Hepatocyte (in vitro differentiated cells): ENCODE results near the gene CENPU. TPM values are rescaled to one million over a fixed set of nuclear protein-coding genes. Genes with fewer than 3 reads are reported as not detected.
"Not testable (repeated sequence)": the region's sequence is repeated elsewhere in the genome, so short reads cannot be mapped to it uniquely, and the experiment has no call there.

ENCODE experiments used
- DNase-seq: peaks from one replicate; pipeline ENCODE4 v3.0.0-alpha.2; 2016; ENCODE audit warnings: low spot score
- H2AFZ ChIP-seq: fragments of 200-600 bp; sonication (generic); 2 replicates; pipeline ENCODE4 v1.6.0; 2016; ENCODE audit warnings: antibody characterized with exemption, mild to moderate bottlenecking
- H3K27ac ChIP-seq: fragments of 200-600 bp; sonication (generic); 2 replicates; pipeline ENCODE4 v1.5.1; 2016; ENCODE audit warnings: mild to moderate bottlenecking
- H3K27me3 ChIP-seq: fragments of 200-600 bp; sonication (generic); 2 replicates; pipeline ENCODE4 v1.6.1; 2016
- H3K36me3 ChIP-seq: fragments of 200-600 bp; sonication (generic); replicated peaks from 2 replicates; pipeline ENCODE4 v1.5.1; 2016; ENCODE audit warnings: low read depth; ENCODE audit not compliant: insufficient read depth
- H3K4me1 ChIP-seq: fragments of 200-600 bp; sonication (generic); 2 replicates; pipeline ENCODE4 v1.5.1; 2016; ENCODE audit warnings: mild to moderate bottlenecking, moderate library complexity; ENCODE audit not compliant: insufficient read depth
- H3K4me2 ChIP-seq: fragments of 200-600 bp; sonication (generic); 2 replicates; pipeline ENCODE4 v1.6.0; 2016
- H3K4me3 ChIP-seq: fragments of 200-600 bp; sonication (generic); 2 replicates; pipeline ENCODE4 v1.5.1; 2016; ENCODE audit warnings: mild to moderate bottlenecking
- H3K79me2 ChIP-seq: fragments of 200-600 bp; sonication (generic); 2 replicates; pipeline ENCODE4 v1.6.0; 2017; ENCODE audit warnings: mild to moderate bottlenecking
- H3K9me2 ChIP-seq: fragments of 200-600 bp; sonication (generic); replicated peaks from 2 replicates; pipeline ENCODE4 v1.6.0; 2017; ENCODE audit warnings: mild to moderate bottlenecking; ENCODE audit not compliant: insufficient read depth
- H3K9me3 ChIP-seq: fragments of 200-600 bp; sonication (generic); 2 replicates; pipeline ENCODE4 v1.5.1; 2016; ENCODE audit warnings: low read depth, mild to moderate bottlenecking
- H4K20me1 ChIP-seq: fragments of 200-600 bp; sonication (generic); 2 replicates; pipeline ENCODE4 v1.6.0; 2016; ENCODE audit warnings: mild to moderate bottlenecking; ENCODE audit not compliant: insufficient read depth, poor library complexity, severe bottlenecking
- EZH2 ChIP-seq: fragments of 200-600 bp; sonication (generic); IDR thresholded peaks from 2 replicates; pipeline ENCODE4 v1.6.1; 2016; ENCODE audit warnings: antibody characterized with exemption, mild to moderate bottlenecking, borderline replicate concordance
- EZH2phosphoT487 ChIP-seq: fragments of 200-600 bp; sonication (generic); IDR thresholded peaks from one replicate; pipeline ENCODE4 v1.6.1; 2018; ENCODE audit warnings: antibody characterized with exemption, mild to moderate bottlenecking, low read depth, moderate library complexity; ENCODE audit not compliant: unreplicated experiment, severe bottlenecking
- WGBS: methylation state at CpG from one replicate; pipeline ENCODE4 v1.1.6; 2016; ENCODE audit warnings: low lambda C conversion rate; ENCODE audit errors: missing lambda C conversion rate; 5-methylcytosine and 5-hydroxymethylcytosine counted together
- polyA plus RNA-seq: library from polyadenylated mRNA; unstranded; fragments of >200 nt; fragmentation: Nextera tagmentation; extraction: Ambion mirVana; gene quantifications from 2 replicates; pipeline ENCODE4 v1.2.1, GENCODE V29; 2016
- total RNA-seq: library from RNA; depleted of rRNA; stranded (reverse); fragments of >200 nt; gene quantifications from 2 replicates; pipeline ENCODE4 v1.2.3, GENCODE V29; 2014
- TF ChIP-seq, protein P1 (sequence below): fragments of 200-600 bp; sonication (generic); IDR thresholded peaks from 2 replicates; pipeline ENCODE4 v1.5.1; 2016; ENCODE audit warnings: antibody characterized with exemption, mild to moderate bottlenecking; ENCODE audit not compliant: poor library complexity

CENPU gene
- total and polyA plus RNA-seq, 2 experiments from 2014 or later, result 7.8 to 10.0 TPM

DNA sequence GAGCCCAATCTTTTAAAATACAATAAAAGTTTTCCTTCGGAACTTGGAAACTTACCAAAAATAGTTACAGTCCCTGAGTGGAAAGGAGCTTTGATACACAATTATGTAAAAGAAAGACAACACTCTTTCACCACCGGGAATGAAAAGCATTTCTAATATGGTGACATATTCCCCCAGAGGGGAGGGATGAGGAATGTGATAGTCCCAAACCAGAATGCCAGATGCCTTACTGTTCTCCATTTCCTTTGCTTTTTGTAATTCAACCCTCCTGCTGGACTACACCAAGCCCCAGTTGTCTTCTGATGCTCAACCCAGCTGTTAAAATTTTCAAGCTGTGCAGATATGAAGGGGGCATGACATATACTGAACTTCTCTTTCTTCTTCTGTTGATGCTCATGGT, 80.2 kb downstream of the CENPU start:
- DNase-seq, result no peak
- Histone ChIP-seq H2AFZ (no peak overlapping the region), H3K36me3 (no peaks in the 10 kb centered on the region), H3K79me2 (peaks cover 14% of the 10 kb centered on the region), H3K27me3 (no peaks in the 10 kb centered on the region), H3K4me3 (no peak overlapping the region), H3K4me2 (no peak overlapping the region), H3K9me2 (no peaks in the 10 kb centered on the region), H3K4me1 (peaks cover 7% of the 10 kb centered on the region), H3K9me3 (no peaks in the 10 kb centered on the region), H4K20me1 (no peaks in the 10 kb centered on the region), H3K27ac (no peak overlapping the region)
- TF ChIP-seq EZH2phosphoT487, result no peak
- TF ChIP-seq, protein P1, sequence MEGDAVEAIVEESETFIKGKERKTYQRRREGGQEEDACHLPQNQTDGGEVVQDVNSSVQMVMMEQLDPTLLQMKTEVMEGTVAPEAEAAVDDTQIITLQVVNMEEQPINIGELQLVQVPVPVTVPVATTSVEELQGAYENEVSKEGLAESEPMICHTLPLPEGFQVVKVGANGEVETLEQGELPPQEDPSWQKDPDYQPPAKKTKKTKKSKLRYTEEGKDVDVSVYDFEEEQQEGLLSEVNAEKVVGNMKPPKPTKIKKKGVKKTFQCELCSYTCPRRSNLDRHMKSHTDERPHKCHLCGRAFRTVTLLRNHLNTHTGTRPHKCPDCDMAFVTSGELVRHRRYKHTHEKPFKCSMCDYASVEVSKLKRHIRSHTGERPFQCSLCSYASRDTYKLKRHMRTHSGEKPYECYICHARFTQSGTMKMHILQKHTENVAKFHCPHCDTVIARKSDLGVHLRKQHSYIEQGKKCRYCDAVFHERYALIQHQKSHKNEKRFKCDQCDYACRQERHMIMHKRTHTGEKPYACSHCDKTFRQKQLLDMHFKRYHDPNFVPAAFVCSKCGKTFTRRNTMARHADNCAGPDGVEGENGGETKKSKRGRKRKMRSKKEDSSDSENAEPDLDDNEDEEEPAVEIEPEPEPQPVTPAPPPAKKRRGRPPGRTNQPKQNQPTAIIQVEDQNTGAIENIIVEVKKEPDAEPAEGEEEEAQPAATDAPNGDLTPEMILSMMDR, result no peak
- TF ChIP-seq EZH2, result no peak
- 60% methylated on average over 2 of the region's 2 CpGs for WGBS

DNA sequence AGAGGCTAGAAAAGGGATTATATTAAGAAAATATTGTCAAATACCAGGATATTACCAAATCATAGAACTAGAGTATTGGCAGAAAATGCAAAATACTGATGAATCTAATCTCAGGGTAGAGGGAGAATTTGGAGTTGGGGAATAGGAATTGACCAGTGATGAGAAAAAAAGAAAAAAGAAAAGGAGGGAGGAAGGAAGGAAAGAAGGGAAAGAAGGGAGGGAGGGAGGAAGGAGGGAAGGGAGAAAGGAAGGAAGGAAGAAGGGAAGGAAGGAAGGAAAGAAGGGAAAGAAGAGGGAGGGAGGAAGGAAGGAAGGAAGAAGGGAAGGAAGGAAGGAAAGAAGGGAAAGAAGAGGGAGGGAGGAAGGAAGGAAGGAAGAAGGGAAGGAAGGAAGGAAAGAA, 81.2 kb downstream of the CENPU start:
- H4K20me1 ChIP-seq, H3K4me2 ChIP-seq, H3K9me3 ChIP-seq, H3K36me3 ChIP-seq, H3K4me1 ChIP-seq, H3K4me3 ChIP-seq, H3K27ac ChIP-seq, H3K27me3 ChIP-seq, H2AFZ ChIP-seq, DNase-seq, H3K9me2 ChIP-seq: not testable (repeated sequence)
- peaks cover 24% of the 10 kb centered on the region for H3K79me2 ChIP-seq

DNA sequence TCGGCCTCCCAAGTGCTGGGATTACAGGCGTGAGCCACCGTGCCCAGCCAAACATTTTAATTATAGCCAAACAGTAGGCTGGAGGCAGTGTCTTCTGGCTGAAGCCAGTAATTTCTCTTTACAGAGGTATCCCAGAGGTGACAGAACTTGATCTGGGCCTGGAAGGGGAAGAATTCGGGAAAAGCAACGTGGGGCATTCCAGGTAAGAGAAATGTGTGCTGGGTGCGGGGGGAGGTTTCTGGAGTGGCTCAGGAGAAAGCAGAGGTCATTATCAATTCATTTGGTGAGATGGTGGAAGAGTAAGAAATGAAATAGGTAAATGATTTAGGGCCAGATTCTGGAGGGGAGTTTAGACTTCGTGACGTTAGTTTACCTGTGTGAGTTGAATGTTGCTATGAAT, 82.0 kb downstream of the CENPU start:
- Histone ChIP-seq H3K4me3 (no peak overlapping the region), H3K36me3 (no peaks in the 10 kb centered on the region), H3K27me3 (no peaks in the 10 kb centered on the region), H3K4me1 (peaks cover 9% of the 10 kb centered on the region), H2AFZ (no peak overlapping the region), H3K27ac (no peak overlapping the region), H3K9me3 (no peaks in the 10 kb centered on the region), H3K9me2 (no peaks in the 10 kb centered on the region), H4K20me1 (peaks cover 5% of the 10 kb centered on the region), H3K79me2 (peaks cover 32% of the 10 kb centered on the region), H3K4me2 (no peak overlapping the region)
- WGBS, result 88% methylated on average over 8 of the region's 8 CpGs
- no peak for DNase-seq
- no peak for TF ChIP-seq EZH2
- TF ChIP-seq, protein P1, result no peak
- TF ChIP-seq EZH2phosphoT487, result no peak

DNA sequence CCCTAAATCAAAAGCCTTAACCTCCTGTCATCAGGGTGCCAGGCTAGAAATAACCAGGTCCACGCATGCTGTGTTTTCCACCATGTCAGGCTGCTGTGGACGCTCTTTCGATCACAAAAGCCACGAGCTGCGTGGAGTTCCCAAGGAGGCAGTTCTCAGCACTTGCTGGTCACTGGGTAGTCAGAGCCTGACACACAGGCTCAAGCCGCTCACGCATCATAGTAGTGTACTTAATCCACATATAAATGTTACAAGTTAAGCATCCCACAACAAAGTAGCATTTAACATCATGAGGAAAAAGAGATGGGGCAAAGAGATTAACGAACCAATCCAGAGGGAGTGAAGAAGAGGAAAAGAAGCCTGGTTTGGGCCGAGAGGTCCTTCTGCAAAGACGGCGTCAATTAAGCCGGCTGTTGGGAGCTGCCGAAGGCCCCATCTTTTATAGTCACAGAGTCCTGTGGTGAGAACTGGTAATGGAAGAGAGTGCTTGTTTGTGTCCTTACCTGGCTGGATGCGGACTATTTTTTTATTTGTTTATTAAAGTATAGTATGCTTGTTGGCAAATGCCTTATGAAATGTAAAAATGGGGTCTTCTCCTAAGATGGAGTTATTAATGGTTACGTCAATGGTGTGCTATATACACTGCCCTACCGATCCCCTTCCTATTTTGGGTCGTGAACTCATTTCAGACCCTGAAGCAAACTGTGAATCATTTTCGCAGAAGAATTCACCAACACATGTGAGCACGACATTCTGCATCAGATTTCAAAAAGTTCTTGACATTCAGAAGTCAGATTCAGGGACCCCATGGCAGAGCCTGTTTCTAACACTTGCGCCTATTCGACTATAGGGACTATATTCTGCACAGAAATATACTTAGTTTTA, 83.7 kb downstream of the CENPU start:
- 44% methylated on average over 21 of the region's 21 CpGs for WGBS
- peak overlapping the region; percentile 92 for H3K27ac ChIP-seq
- H3K27me3 ChIP-seq, result no peaks in the 10 kb centered on the region
- no peaks in the 10 kb centered on the region for H3K9me3 ChIP-seq
- H3K4me3 ChIP-seq, result peak overlapping the region; percentile 81
- no peaks in the 10 kb centered on the region for H3K36me3 ChIP-seq
- peak; percentile 44 for DNase-seq
- peak overlapping the region; percentile 89 for H3K4me2 ChIP-seq
- H4K20me1 ChIP-seq, result peaks cover 20% of the 10 kb centered on the region
- H3K9me2 ChIP-seq, result no peaks in the 10 kb centered on the region
- H3K4me1 ChIP-seq, result peaks cover 21% of the 10 kb centered on the region
- peak overlapping the region; percentile 91 for H2AFZ ChIP-seq
- H3K79me2 ChIP-seq, result peaks cover 47% of the 10 kb centered on the region
- TF ChIP-seq, protein P1, result no peak
- TF ChIP-seq EZH2, result no peak
- no peak for TF ChIP-seq EZH2phosphoT487
